ENCODE measurements around the gene MXI1.
A peak's percentile ranks its signal among the peaks of the same experiment; 100 is the strongest.

The MXI1 gene

GRCh38 chr10:110221721-110222261 lies 14.4 kb downstream of the MXI1 start:
- CTCF ChIA-PET: interaction anchor here (0.6 to 6.0 kb wide), 9 partner anchors 11 to 338 kb away, joined by 3 to 40 read pairs (median 4); no protein-coding TSS in a partner anchor
- H3K4me3 ChIP-seq (ENCODE audit: low read depth, low read length): peak overlapping the region; percentile 61
- DNase-seq (ENCODE audit: low read depth, low spot score): peak; percentile 85
- POLR2A ChIA-PET: interaction anchor here (0.8 to 1.3 kb wide), 3 partner anchors 11 to 81 kb away, joined by 6 to 7 read pairs (median 6); no protein-coding TSS in a partner anchor
- peak; percentile 36 for TF ChIP-seq CTCF (IDR thresholded peaks at IDR 0.05; ENCODE audit: insufficient read depth, low read length, missing control alignments)

- POLR2A ChIA-PET: interaction anchor here (1.3 kb wide), 1 partner anchor 12 kb away, joined by 7 read pairs; no protein-coding TSS in a partner anchor
These were observed 15.4 kb downstream of the MXI1 start for GRCh38 chr10:110222641-110223297.

GRCh38 chr10:110223298-110223925 lies 16.0 kb downstream of the MXI1 start:
- POLR2A ChIA-PET: no interaction called here
- CTCF ChIA-PET: interaction anchor here (0.6 to 6.0 kb wide), 8 partner anchors 10 to 87 kb away, joined by 3 to 40 read pairs (median 4); no protein-coding TSS in a partner anchor

More at GRCh38 chr10:110222641-110223297, 15.4 kb downstream of the MXI1 start:
- H3K4me3 ChIP-seq (ENCODE audit: low read depth, low read length): no peak overlapping the region
- CTCF ChIA-PET: interaction anchor here (1.0 to 6.0 kb wide), 7 partner anchors 12 to 339 kb away, joined by 3 to 40 read pairs (median 8); no protein-coding TSS in a partner anchor
- DNase-seq (ENCODE audit: low read depth, low spot score): no peak
- no peak for TF ChIP-seq CTCF (IDR thresholded peaks at IDR 0.05; ENCODE audit: insufficient read depth, low read length, missing control alignments)

GRCh38 chr10:110224992-110225391 lies 17.6 kb downstream of the MXI1 start:
- H3K4me3 ChIP-seq (ENCODE audit: low read depth, low read length): peak overlapping the region; percentile 79
- POLR2A ChIA-PET: no interaction called here
- CTCF ChIA-PET: interaction anchor here (1.1 to 1.4 kb wide), 2 partner anchors 11 to 13 kb away, joined by 4 to 5 read pairs; no protein-coding TSS in a partner anchor
- no peak for DNase-seq (ENCODE audit: low read depth, low spot score)
- TF ChIP-seq CTCF (IDR thresholded peaks at IDR 0.05; ENCODE audit: insufficient read depth, low read length, missing control alignments): no peak

More at GRCh38 chr10:110223298-110223925, 16.0 kb downstream of the MXI1 start:
- no peak for TF ChIP-seq CTCF (IDR thresholded peaks at IDR 0.05; ENCODE audit: insufficient read depth, low read length, missing control alignments)
- H3K4me3 ChIP-seq (ENCODE audit: low read depth, low read length): no peak overlapping the region
- DNase-seq (ENCODE audit: low read depth, low spot score): no peak

GRCh38 chr10:110225441-110225755 lies 18.0 kb downstream of the MXI1 start:
- no peak for DNase-seq (ENCODE audit: low read depth, low spot score)
- ChIA-PET POLR2A (no interaction called here), CTCF (interaction anchor here (1.1 to 1.4 kb wide), 3 partner anchors 12 to 71 kb away, joined by 3 to 5 read pairs (median 4); no protein-coding TSS in a partner anchor)
- no peak for TF ChIP-seq CTCF (IDR thresholded peaks at IDR 0.05; ENCODE audit: insufficient read depth, low read length, missing control alignments)
- peak overlapping the region; percentile 79 for H3K4me3 ChIP-seq (ENCODE audit: low read depth, low read length)
